ENCODE measurements around the gene ZFR.

Gene ZFR

DNA sequence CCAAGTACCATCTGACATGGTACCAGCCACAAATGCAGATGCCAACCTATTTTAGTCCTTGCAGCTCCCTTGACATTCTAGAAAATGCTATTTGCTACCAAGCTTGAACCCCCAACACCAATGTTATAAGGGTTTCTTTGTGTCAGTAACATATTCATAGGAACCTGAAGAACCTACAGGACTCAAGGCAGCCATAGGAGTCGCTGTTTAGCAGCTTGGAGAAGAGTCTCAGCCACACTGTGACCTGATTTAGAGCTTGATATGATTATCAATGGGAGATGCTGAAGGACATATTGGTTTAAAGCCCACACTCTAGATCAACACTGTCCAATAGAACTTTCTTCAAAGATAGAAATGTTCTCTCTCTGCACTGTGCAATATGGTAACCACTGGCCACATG, 6.4 kb upstream of the ZFR start:
- TF ChIP-seq, protein P1, sequence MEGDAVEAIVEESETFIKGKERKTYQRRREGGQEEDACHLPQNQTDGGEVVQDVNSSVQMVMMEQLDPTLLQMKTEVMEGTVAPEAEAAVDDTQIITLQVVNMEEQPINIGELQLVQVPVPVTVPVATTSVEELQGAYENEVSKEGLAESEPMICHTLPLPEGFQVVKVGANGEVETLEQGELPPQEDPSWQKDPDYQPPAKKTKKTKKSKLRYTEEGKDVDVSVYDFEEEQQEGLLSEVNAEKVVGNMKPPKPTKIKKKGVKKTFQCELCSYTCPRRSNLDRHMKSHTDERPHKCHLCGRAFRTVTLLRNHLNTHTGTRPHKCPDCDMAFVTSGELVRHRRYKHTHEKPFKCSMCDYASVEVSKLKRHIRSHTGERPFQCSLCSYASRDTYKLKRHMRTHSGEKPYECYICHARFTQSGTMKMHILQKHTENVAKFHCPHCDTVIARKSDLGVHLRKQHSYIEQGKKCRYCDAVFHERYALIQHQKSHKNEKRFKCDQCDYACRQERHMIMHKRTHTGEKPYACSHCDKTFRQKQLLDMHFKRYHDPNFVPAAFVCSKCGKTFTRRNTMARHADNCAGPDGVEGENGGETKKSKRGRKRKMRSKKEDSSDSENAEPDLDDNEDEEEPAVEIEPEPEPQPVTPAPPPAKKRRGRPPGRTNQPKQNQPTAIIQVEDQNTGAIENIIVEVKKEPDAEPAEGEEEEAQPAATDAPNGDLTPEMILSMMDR (IDR thresholded peaks at IDR 0.05; ENCODE audit: low read depth, low read length) = no peak
- no peak for DNase-seq (ENCODE audit: extremely low read depth, low read depth)

DNA sequence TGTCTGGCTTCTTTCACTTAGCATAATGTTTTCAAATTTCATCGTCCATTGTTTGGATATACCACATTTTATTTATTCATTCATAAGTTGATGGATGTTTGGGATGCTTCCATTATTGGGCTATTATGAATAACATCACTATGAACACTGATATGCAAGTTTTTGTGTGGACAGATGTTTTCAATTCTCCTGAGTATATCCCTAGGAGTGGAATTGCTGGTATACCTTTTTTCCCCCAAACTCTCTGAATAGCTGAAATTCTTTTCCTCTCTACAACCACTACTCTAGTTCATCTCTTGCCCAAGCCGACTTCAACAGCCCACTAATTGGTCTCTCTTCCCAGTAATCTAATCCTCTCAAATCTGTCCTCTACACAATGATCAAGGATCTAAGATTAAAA, 4.7 kb upstream of the ZFR start:
- peak; percentile 42 for DNase-seq (ENCODE audit: extremely low read depth, low read depth)
- TF ChIP-seq, protein P1 (IDR thresholded peaks at IDR 0.05; ENCODE audit: low read depth, low read length) = no peak

DNA sequence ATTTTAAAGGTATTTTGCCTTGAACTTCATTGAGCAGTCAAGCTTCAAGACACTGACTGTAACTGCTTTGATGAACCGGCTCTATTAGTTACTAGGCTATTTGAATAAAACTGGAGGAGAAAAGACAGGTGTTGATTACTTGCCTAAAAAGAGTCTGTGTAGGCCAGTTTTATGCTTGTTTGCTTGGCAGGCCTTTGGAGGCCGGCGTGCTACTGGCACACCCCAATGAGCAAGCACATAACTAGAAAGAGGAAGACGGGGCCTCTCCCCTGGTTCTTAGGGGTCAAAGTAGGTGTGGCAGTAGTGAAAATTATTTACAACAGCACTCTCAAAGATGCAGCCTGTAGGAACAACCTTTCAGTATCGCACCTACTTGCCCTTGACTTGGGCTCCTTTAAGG, 2.1 kb upstream of the ZFR start:
- DNase-seq (ENCODE audit: extremely low read depth, low read depth) = no peak
- TF ChIP-seq, protein P1 (IDR thresholded peaks at IDR 0.05; ENCODE audit: low read depth, low read length) = no peak

DNA sequence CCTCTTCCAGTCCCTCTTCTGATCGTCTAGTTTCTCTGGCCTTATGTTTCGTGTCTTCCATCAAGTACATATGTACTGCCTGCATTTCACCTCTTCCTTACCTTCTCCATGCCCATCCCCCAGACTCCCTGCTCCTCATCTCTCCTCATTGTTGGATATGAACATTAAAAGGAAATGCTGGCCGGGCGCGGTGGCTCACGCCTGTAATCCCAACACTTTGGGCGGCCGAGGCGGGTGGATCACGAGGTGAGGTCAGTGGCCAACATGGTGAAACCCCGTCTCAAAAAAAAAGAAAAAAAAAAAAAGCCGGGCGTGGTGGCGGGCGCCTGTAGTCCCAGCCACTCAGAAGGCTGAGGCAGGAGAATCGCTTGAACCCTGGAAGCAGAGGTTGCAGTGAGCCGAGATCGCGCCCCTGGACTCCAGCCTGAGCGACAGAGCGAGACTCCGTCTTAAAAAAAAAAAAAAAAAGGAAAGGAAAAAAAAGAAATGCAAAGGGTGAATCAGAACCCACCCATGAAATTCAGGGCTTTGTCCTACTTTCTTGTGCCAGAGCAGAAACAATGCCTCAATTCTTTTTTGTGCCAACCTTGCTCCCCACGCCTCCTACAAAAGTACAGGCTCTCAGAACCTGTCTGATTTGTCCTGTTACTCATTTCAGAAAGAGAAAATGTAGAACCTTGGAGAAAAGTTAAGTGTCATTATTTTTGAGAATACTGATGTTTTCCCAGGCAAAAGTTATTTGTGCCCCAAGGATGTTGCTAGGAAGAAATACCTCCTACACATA, 1.5 kb upstream of the ZFR start:
- TF ChIP-seq, protein P1 (IDR thresholded peaks at IDR 0.05; ENCODE audit: low read depth, low read length) = no peak
- no peak for DNase-seq (ENCODE audit: extremely low read depth, low read depth)

DNA sequence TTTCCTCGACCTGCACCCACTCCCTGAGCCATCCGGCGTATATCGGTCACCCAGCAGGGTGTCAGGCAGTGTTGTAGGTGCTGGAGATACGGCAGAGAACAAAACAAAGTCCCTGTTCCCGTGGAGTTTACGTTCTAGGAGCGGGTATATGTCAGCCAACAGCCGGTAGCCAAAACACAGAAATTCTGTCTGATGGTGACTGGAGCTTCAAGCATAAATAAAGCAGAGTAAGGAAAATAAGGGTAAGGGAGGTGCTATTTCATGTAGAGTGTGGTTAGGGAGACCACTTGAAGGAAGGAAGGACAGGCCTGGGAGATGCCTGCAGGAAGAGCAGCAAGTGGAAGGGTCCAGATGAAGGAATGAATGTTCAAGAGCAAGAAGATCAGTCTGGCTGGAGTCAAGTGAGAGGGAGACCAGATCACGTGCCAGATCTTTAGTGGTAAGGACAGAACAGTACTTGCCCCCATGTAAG, 783 bp upstream of the ZFR start:
- TF ChIP-seq, protein P1 (IDR thresholded peaks at IDR 0.05; ENCODE audit: low read depth, low read length) = no peak

DNA sequence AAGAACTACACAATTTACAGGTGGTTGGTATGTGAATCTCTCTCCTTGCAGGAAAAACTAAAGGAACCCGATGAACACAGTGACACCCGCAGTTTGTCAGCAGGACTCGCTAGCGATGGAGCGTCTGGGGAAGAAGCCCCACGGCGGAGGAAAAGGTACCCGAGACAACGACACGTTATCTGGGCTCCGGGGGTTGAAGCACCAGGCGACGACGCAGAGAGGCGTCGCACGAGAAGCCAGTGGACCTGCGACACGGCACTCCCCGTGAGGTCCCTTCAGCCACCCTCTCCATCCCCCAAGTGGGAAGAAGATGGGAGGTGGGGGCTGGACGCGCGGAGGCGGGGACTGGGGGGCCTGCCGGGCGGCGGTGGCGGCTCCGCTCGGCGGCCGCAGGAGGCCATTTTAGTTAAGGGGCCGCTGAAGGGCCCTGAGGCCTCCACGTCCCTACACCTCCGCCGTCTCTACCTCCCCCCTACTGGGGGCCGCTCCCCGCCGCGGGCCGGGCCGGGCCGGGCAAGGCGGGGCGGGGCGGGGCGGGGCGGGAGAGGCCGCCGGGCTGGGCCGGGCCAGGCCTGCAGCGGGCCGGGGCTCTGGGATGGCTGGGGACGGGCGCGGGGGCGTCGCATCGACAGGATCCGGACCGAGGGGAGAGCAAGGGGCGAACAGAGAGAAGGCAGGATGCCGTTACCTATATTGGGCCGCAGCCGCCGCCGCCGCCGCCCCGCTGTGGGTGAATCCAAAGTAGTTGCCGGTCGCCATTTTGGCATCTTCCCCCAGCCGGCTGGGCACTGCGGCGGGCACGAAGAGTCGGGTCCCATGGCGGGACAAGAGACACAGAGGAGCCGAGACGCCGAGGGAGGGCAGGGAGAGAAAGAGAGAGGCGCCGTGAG, 754 bp downstream of the ZFR start:
- no peak for DNase-seq (ENCODE audit: extremely low read depth, low read depth)
- TF ChIP-seq, protein P1 (IDR thresholded peaks at IDR 0.05; ENCODE audit: low read depth, low read length) = no peak

More for the DNA sequence above, 783 bp upstream of the ZFR start:
- no peak for DNase-seq (ENCODE audit: extremely low read depth, low read depth)

DNA sequence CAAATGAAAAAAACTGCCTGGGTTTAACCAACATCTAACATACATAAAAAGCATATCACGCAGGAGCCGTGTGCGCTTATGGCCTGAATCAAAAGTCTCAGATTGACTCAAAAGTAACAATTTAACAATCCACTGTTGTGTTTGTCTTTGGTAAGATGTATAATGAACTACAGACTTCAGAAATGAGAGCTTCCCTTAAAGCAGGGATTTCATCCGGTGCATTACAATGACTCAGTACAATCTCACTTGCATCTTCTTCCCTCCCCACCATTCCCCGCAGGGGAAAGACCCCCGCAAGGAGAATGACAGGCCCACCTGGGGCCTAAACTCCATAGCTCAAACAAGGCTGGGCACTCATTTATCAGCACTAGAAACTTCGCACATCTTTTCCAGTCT, 1.4 kb downstream of the ZFR start:
- TF ChIP-seq, protein P1 (IDR thresholded peaks at IDR 0.05; ENCODE audit: low read depth, low read length) = no peak
- DNase-seq (ENCODE audit: extremely low read depth, low read depth) = no peak

Measured in AG09319 (cell line).